Fibroblast of the conjunctiva (primary cell): Measurements from ENCODE around the gene CHCHD1.
"Not testable (repeated sequence)": the region's sequence is repeated elsewhere in the genome, so short reads cannot be mapped to it uniquely, and the experiment has no call there.

Source experiments
- DNase-seq: peaks from one replicate; pipeline ENCODE4 v3.0.0-alpha.2; 2010; ENCODE audit warnings: low read depth

Gene CHCHD1

GRCh38 chr10:73769396-73769795, 12.5 kb upstream of the CHCHD1 start:
- DNase-seq: no peak

GRCh38 chr10:73771722-73772280, 10.0 kb upstream of the CHCHD1 start:
- DNase-seq: peak; percentile 66

GRCh38 chr10:73772281-73773151, 9.3 kb upstream of the CHCHD1 start:
- peak; percentile 47 for DNase-seq

- no peak for DNase-seq
Observed at GRCh38 chr10:73773152-73773879, 8.5 kb upstream of the CHCHD1 start.

- DNase-seq: no peak
Observed at GRCh38 chr10:73774637-73775036, 7.2 kb upstream of the CHCHD1 start.

GRCh38 chr10:73779018-73779417, 2.8 kb upstream of the CHCHD1 start:
- DNase-seq: no peak

- no peak for DNase-seq
Observed at GRCh38 chr10:73779539-73780197, 2.2 kb upstream of the CHCHD1 start.

GRCh38 chr10:73780301-73780700, 1.5 kb upstream of the CHCHD1 start:
- no peak for DNase-seq

GRCh38 chr10:73780966-73781365, 882 bp upstream of the CHCHD1 start:
- no peak for DNase-seq

GRCh38 chr10:73781548-73781878, 335 bp upstream of the CHCHD1 start:
- DNase-seq: no peak

GRCh38 chr10:73782749-73783085, 869 bp downstream of the CHCHD1 start:
- DNase-seq: no peak

GRCh38 chr10:73785211-73785720, 3.4 kb downstream of the CHCHD1 start, which contains the start of gene ZSWIM8:
Gene ZSWIM8, plus strand, starts transcription at chr10:73785606. Its CDS starts 273 bp downstream, at chr10:73785879.
- DNase-seq: peak; percentile 94

- no peak for DNase-seq
Observed at GRCh38 chr10:73785721-73786511, 4.1 kb downstream of the CHCHD1 start.

- DNase-seq: no peak
Observed at GRCh38 chr10:73786512-73786885, 4.7 kb downstream of the CHCHD1 start.

- not testable (repeated sequence) for DNase-seq
Observed at GRCh38 chr10:73787031-73787800, 5.4 kb downstream of the CHCHD1 start.

GRCh38 chr10:73788864-73789658, 7.2 kb downstream of the CHCHD1 start:
- DNase-seq: no peak

- no peak for DNase-seq
Observed at GRCh38 chr10:73789659-73790055, 7.8 kb downstream of the CHCHD1 start.

GRCh38 chr10:73790886-73791625, 9.2 kb downstream of the CHCHD1 start:
- DNase-seq: no peak

GRCh38 chr10:73791871-73792400, 10.1 kb downstream of the CHCHD1 start:
- DNase-seq: no peak
